GM12892 (cell line): Measurements from ENCODE around the gene CAGE1.

ENCODE experiments used
- POLR2A ChIP-seq: IDR thresholded peaks from 2 replicates; pipeline ENCODE4 v1.6.1; 2011; ENCODE audit warnings: low read depth, low read length, control low read depth
- POLR2AphosphoS5 ChIP-seq: IDR thresholded peaks from 2 replicates; pipeline ENCODE4 v1.6.1; 2011; ENCODE audit warnings: low read depth, low read length, control low read depth
- TAF1 ChIP-seq: IDR thresholded peaks from 2 replicates; pipeline ENCODE4 v1.6.1; 2011; ENCODE audit warnings: low read depth, mild to moderate bottlenecking, control low read depth, low read length, borderline replicate concordance

DNA sequence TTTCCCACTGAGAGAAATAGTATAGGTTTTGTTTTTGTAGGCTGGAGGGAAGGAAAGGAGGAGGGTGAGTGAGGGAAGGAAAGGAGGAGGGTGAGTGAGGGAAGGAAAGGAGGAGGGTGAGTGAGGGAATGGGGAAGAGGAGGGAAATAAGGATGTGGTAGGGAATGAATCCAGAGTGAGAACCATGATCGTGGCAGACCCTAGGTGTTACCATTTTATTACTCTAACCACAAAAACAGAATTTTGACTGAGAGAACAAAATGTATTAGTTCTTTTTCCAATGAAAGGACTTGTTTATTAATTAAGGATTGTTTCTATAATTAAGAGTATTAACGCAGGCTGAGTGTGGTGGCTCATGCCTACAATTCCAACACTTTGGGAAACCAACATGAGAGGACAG lies 92.9 kb downstream of the CAGE1 start:
- no peak for TF ChIP-seq POLR2A
- TF ChIP-seq POLR2AphosphoS5 = no peak
- TF ChIP-seq TAF1 = no peak
